Right lobe of liver (tissue), 4 donors: ENCODE results near the gene CBLN3.
"Not testable (repeated sequence)": the region's sequence is repeated elsewhere in the genome, so short reads cannot be mapped to it uniquely, and the experiment has no call there.

Experiments used
- CTCF ChIP-seq, 4 donors: fragments of 200-600 bp in 3 of 4; fragments of 450-650 bp in 1 of 4; IDR thresholded peaks; one replicate each; pipeline versions ENCODE4 v1.5.1 to v1.8.0; 2016 to 2022; ENCODE audit warnings: antibody characterized with exemption in 4 of 4, mild to moderate bottlenecking in 2 of 4
- POLR2A ChIP-seq: fragments of 450-650 bp; IDR thresholded peaks from one replicate; pipeline ENCODE4 v1.6.1; 2017; ENCODE audit warnings: antibody characterized with exemption, mild to moderate bottlenecking
- donor health status: DM: no; HTN: no; CAD: no.
- donor health status: DM: no; HTN: no; CAD: no.
- donor health status: DM: no; HTN: yes; CAD: no.

- not testable (repeated sequence) for TF ChIP-seq CTCF (IDR thresholded peaks at IDR 0.05); POLR2A
Observed at GRCh38 chr14:24387579-24387978, 41.9 kb downstream of the CBLN3 start.
